ENCODE data around the gene CD247.

GRCh38 chr1:167538657-167539056, 20.3 kb upstream of the CD247 start:
- TF ChIP-seq CTCF (conservative IDR thresholded peaks at IDR 0.05; ENCODE audit: low read depth, low read length) (no peak), EZH2 (IDR thresholded peaks at IDR 0.05; ENCODE audit: borderline replicate concordance, low read depth, low read length, poor library complexity, severe bottlenecking) (no peak)
